GM18511 (cell line): ENCODE results near the gene CCDC192.
"Not testable (repeated sequence)": the region's sequence is repeated elsewhere in the genome, so short reads cannot be mapped to it uniquely, and the experiment has no call there.

Experiments used
- ATAC-seq: cut with Tn5 transposase; IDR thresholded peaks from one replicate; pipeline ENCODE4 v1.9.1; 2021; ENCODE audit warnings: mild to moderate bottlenecking, moderate library complexity; ENCODE audit not compliant: unreplicated experiment

Gene CCDC192

GRCh38 chr5:127839496-127840197, 136.5 kb downstream of the CCDC192 start:
- ATAC-seq = peak; percentile 71

- ATAC-seq = peak; percentile 78
These were observed 137.0 kb downstream of the CCDC192 start for GRCh38 chr5:127840198-127840524.

GRCh38 chr5:127840809-127841208, 137.6 kb downstream of the CCDC192 start:
- ATAC-seq = no peak

- ATAC-seq = no peak
These were observed 141.4 kb downstream of the CCDC192 start for GRCh38 chr5:127844581-127845021.

GRCh38 chr5:127846884-127847283, 143.7 kb downstream of the CCDC192 start:
- ATAC-seq = no peak

GRCh38 chr5:127847641-127848040, 144.4 kb downstream of the CCDC192 start:
- ATAC-seq = not testable (repeated sequence)

GRCh38 chr5:127848098-127848497, 144.9 kb downstream of the CCDC192 start:
- no peak for ATAC-seq

GRCh38 chr5:127849408-127849807, 146.2 kb downstream of the CCDC192 start:
- ATAC-seq = no peak

GRCh38 chr5:127849891-127850290, 146.7 kb downstream of the CCDC192 start:
- no peak for ATAC-seq

- no peak for ATAC-seq
These were observed 148.8 kb downstream of the CCDC192 start for GRCh38 chr5:127851964-127852363.

- no peak for ATAC-seq
These were observed 151.3 kb downstream of the CCDC192 start for GRCh38 chr5:127854520-127854919.

- ATAC-seq = peak; percentile 96
These were observed 153.1 kb downstream of the CCDC192 start for GRCh38 chr5:127856292-127856691.

- ATAC-seq = no peak
These were observed 155.1 kb downstream of the CCDC192 start for GRCh38 chr5:127858116-127858784.

GRCh38 chr5:127860291-127860690, 157.1 kb downstream of the CCDC192 start:
- ATAC-seq = no peak

GRCh38 chr5:127863161-127863560, 160.0 kb downstream of the CCDC192 start:
- no peak for ATAC-seq

- no peak for ATAC-seq
These were observed 160.6 kb downstream of the CCDC192 start for GRCh38 chr5:127863610-127864395.

GRCh38 chr5:127864511-127864910, 161.3 kb downstream of the CCDC192 start:
- no peak for ATAC-seq

- ATAC-seq = peak; percentile 68
These were observed 162.1 kb downstream of the CCDC192 start for GRCh38 chr5:127865273-127865672.

GRCh38 chr5:127867022-127867783, 164.0 kb downstream of the CCDC192 start:
- ATAC-seq = peak; percentile 66

- ATAC-seq = peak; percentile 63
These were observed 167.7 kb downstream of the CCDC192 start for GRCh38 chr5:127870914-127871313.
